GM18868 (cell line): ENCODE measurements around the gene RPLP2.

Source experiments
- ATAC-seq: cut with Tn5 transposase; IDR thresholded peaks from one replicate; pipeline ENCODE4 v1.9.1; 2021; ENCODE audit warnings: mild to moderate bottlenecking, moderate library complexity; ENCODE audit not compliant: unreplicated experiment

Gene RPLP2

GRCh38 chr11:773425-773824, 36.3 kb upstream of the RPLP2 start:
- no peak for ATAC-seq

- ATAC-seq = no peak
These were observed 35.9 kb upstream of the RPLP2 start for GRCh38 chr11:773830-774229.

DNA sequence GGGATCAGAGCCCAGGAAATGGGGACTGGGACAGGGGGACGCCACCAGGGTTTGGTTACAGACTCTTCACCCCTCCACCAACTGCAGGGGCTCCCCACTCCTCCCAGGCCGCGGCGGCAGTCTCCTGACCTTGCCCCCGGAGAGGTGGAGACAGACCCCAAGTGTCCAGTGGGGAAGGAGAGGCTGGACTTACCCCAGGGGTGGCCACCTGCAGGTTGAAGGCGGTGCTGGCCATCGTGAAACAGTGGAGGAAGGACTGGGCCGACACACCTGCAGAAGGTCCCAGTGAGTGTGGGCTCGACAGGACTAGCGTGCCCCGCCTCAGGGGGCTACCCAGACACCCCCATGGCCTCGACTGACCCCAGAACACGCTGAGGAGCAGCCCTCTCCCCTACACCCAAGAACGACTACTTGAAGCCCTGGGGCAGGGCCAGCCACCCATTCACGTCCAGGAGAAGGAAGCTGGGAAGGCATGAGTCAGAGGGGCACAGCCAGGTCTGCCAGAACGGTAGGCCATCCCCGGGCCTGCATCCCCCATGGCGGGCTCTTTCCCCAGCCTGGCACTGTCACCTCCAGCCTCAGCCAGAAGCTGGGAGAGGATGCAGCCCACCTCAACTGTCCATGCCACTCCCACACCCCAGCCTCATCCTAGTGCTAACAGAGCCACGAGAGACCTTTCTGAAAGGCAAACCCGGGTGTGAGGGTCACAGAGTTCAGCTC, 34.7 kb upstream of the RPLP2 start:
- ATAC-seq = no peak

DNA sequence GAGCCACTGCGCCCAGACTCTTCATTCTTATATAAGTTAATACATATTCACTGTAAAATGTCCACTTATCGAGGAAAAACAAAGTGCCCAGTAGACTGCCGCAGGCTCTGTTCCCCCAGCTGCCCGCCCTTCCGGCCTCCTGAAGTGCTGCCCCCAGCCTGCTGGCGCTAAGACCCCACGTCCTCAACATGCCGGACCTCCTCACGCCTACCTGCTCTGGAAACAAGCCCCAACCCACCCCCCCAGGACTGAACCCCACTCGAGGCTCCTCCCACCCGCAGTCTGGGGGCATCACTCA, 33.6 kb upstream of the RPLP2 start:
- ATAC-seq = no peak

- ATAC-seq = peak; percentile 28
These were observed 33.0 kb upstream of the RPLP2 start for GRCh38 chr11:776561-777287.

- peak; percentile 78 for ATAC-seq
These were observed 32.2 kb upstream of the RPLP2 start, which contains the start of gene GATD1 for GRCh38 chr11:777288-778255. TSS of gene GATD1 (minus strand) at chr11:777487. CDS start at chr11:777462, 25 bp downstream.

GRCh38 chr11:778976-779954, 30.5 kb upstream of the RPLP2 start:
- ATAC-seq = no peak

- ATAC-seq = no peak
These were observed 29.7 kb upstream of the RPLP2 start for GRCh38 chr11:779955-780532.

GRCh38 chr11:782264-783174, 27.2 kb upstream of the RPLP2 start:
- no peak for ATAC-seq

- no peak for ATAC-seq
These were observed 26.2 kb upstream of the RPLP2 start for GRCh38 chr11:783581-784015.

DNA sequence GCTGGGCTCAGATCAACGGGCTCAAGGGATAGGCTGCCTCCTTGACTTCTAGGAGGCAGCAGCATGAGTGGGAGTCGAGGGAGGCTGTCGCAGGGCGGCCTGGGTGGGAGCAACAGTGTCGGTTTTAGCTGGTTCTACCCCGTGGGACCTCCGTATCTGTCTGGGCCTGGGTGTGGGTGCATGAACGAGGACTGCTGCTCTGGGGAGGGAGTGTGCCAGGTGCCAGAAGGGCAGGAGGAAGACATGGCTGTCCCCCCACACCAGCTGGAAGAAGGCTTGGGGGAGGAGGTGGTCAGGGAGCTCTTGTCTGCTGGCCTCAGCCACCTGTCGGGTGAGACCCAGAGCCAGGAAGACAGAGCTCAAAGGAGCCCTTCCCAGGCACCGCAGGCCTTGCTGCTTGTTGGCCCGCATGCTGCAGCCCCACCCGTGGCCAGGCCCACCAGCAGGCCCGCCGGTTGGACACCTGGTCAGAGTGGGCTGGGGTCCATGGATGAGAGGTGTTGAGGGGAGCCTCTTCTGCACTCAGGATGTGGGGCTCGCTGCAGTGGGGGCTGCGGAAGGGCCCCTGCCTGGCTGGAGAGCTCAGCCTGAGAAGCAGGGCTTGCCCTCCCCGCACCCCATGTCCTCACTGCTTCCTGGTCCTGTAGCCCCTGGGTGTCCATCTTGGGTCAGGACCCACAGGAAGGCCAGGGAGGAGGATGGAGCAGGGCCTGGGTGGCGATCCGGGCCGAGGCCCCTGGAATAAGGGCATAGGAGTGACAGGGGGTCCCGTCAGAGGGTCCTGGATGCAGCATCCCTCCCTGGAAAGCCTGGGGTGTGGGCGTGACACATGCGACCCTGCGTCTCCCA, 23.3 kb upstream of the RPLP2 start:
- ATAC-seq = no peak

DNA sequence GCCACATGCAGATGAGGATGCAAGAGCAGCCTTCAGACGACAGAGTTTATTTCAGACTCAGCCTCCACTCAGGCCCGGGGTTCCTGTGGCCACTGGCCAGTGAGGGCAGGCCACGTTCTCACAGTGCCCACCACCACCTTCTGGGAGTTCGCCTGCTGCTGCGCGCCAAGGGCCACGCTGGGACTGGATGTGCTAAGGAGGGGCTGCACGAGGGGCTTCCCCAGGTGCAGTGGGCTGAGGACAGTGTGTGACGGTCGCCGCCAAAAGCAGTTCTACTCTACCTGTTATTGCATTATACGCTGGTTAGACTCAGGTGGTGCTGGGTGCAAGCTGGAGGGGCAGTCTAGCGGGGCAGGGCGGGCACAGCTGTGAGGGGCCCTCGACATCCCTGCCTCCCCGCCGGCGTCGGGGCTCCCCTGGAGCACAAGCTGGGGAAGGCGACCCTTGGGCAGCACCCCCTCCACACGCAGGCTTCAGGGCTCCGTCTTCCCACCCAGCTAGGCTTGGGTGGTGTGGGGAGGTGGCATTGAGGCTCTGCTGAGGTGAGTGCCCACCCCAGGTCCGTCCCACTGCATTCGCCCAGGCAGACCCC, 22.6 kb upstream of the RPLP2 start:
- no peak for ATAC-seq

- no peak for ATAC-seq
These were observed 21.6 kb upstream of the RPLP2 start for GRCh38 chr11:788009-788640.

- ATAC-seq = no peak
These were observed 20.5 kb upstream of the RPLP2 start for GRCh38 chr11:788953-789940.

DNA sequence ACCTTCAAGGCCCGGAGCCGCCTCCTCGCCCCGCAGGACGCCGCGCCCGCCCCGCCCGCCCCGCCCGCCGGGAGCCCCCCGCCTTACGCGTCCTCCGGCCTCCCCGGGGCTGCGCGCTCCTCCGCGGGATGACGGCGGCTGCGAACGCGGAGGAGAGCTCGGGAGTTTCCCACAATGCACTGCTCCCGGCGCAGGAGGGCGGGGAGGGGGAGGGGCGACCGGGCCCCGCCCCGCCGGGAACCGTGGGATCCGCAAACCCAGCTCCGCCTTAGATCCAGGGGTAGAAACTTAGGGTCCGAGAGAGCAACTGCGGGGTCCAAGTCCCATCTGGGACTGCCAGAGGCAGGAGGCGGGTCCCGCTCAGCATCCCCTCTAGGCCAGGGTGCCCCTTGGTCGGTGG, 19.8 kb upstream of the RPLP2 start, which contains the start of gene CEND1:
Gene CEND1, minus strand, starts transcription at position 148 of the 400 bp plus-strand sequence. CDS start 1,514 bp downstream, outside the sequence.
- ATAC-seq = no peak
